Hematopoietic multipotent progenitor cell treated with erythropoietin and hydrocortisone succinate and interleukin-3 and kit ligand, for 17 days (in vitro differentiated cells): ENCODE measurements around the gene MRPL33.

Experiments
- DNase-seq: peaks from one replicate; pipeline ENCODE4 v3.0.0-alpha.2; 2015; ENCODE audit warnings: low spot score

The MRPL33 gene

GRCh38 chr2:27808984-27809383 lies 37.5 kb downstream of the MRPL33 start:
- no peak for DNase-seq

DNA sequence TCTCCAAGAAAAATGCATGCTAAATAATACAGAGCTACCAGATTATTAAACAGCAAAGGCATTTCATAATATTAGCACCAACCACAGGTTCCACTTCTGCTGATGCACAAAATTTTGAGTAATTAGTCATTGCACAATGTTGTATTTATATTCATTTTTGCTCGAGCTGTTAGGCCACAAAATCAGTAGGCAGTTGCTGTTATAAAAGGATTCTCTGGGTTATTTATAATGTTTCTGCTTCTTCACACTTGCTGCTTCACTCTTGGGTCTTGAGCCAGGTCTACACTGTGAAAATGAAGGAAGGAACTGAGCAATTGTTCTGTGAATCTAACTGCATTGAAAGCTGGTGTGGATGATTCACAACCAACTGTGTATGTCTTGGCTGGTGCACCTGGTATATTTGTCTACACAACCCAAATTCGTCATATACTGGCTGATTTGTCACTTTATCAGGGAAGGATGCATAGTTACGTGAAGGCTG lies 38.3 kb downstream of the MRPL33 start:
- no peak for DNase-seq

DNA sequence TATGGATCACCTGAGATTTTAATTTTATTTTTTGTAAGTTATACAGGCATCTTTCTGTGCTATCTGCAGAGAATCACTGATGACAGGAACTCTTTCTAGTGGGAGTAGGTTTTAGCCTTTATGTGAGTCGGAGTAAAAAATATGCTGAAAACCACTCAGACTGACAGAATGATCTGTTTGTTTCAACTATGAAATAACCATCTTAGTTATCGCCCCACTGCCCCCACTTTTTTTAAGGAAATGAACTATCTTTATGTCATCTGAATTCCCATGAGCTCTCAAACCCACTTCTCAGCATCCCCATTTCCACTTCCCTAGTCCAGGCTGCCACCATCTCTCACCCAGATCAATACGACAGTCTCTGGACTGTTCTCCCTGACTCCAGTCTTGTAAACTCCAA lies 38.9 kb downstream of the MRPL33 start:
- DNase-seq: no peak

DNA sequence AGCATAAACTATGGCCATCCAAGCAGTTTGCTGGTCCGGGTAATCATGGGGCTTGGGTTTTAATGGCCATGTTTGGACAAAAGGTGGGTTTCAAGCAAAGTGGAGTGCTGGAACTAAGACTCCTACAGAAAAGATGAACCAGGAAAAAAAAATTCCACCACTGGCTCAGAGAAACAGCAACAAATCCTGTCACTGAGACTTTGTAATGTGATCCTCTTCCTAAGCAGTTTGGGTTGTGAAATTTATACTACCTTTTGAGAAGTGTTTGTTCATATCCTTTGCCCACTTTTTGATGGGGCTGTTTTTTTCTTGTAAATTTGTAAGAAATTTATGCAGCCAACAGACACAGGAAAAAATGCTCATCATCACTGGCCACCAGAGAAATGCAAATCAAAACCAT lies 40.2 kb downstream of the MRPL33 start:
- DNase-seq: no peak

GRCh38 chr2:27814758-27815157 lies 43.2 kb downstream of the MRPL33 start:
- DNase-seq: no peak

DNA sequence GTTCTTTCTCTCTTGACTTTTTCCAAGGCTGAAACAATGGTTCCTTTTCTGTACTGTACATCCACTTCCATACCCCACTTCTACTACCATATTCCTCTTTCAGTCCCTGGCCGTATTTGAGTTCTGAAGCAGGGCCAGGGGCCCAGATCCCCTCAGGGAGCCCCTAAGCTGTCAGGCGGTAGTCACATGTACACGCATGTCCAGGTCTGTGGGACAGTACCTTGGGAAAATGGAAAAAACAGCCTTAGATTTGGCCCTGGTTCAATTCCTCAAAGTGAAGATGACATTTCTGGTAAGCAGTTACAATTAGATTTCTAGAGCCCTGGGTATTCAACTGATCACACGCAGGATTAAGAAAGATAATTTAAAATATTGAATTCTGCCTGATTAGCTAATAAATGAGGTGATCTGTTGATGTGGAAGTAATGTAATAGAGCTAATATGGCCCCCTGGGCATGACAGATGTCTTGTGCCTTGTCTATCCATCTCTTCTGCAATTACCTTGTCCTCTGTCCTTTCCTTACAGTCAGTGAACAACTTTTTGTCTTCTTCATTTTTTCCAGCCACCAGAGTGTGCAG lies 44.4 kb downstream of the MRPL33 start:
- no peak for DNase-seq

- no peak for DNase-seq
Measured at GRCh38 chr2:27822049-27822448, 50.5 kb downstream of the MRPL33 start.

GRCh38 chr2:27823135-27823534 lies 51.6 kb downstream of the MRPL33 start:
- no peak for DNase-seq

DNA sequence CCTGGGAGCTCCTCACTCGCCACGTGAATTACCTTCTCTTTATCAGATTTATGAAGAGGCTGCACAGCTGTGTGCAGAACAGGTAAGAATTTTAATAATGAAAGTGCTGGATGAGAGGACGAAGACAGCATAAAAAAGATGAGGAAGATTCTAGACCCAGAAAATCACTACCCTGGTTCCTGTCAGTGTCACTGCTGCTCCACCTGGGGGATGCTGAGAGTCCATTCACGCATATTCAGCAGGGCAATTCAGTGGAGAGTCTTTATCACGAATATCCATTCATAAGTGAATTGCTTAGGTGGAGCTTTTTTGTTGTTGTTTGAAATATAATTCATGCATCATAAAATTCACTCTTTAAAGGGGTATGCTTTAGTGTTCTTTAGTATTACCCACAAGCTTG lies 52.0 kb downstream of the MRPL33 start:
- DNase-seq: no peak

GRCh38 chr2:27824401-27824800 lies 52.9 kb downstream of the MRPL33 start:
- no peak for DNase-seq

- no peak for DNase-seq
Measured at GRCh38 chr2:27828305-27828704, 56.8 kb downstream of the MRPL33 start.
